Right atrium auricular region (tissue), 2 donors: ENCODE measurements around the gene CAPN7. TPM values are rescaled to one million over a fixed set of nuclear protein-coding genes. Genes with fewer than 3 reads are reported as not detected.

Experiments
- DNase-seq: peaks from one replicate; pipeline ENCODE4 v3.0.0-alpha.2; 2019; ENCODE audit warnings: low spot score
- H3K27ac ChIP-seq, 2 donors: fragments of 200-600 bp; sonication (generic); 1 replicate in 1 of 2; 2 replicates in 1 of 2; pipeline ENCODE4 v1.5.1; 2016 to 2019
- H3K27me3 ChIP-seq, 2 donors: fragments of 200-600 bp; sonication (generic); one replicate each; pipeline versions ENCODE4 v1.5.1 to v1.6.0; 2017 to 2019
- H3K36me3 ChIP-seq: fragments of 200-600 bp; sonication (generic); one replicate; pipeline ENCODE4 v1.5.1; 2016
- H3K4me1 ChIP-seq, 2 donors: fragments of 200-600 bp; sonication (generic); one replicate each; pipeline versions ENCODE4 v1.5.1 to v1.6.0; 2017 to 2019
- H3K4me3 ChIP-seq, 2 donors: fragments of 200-600 bp; sonication (generic); 1 replicate in 1 of 2; 2 replicates in 1 of 2; pipeline ENCODE4 v1.5.1; 2017 to 2019; ENCODE audit warnings: mild to moderate bottlenecking in 1 of 2, moderate library complexity in 1 of 2
- H3K9me3 ChIP-seq, 2 donors: fragments of 200-600 bp; sonication (generic); one replicate each; pipeline ENCODE4 v1.5.1; 2019
- total RNA-seq, 2 donors: library from RNA; depleted of rRNA; stranded (reverse); fragments of >200 nt; gene quantifications; one replicate each; pipeline ENCODE4 v1.1.0, GENCODE V29; 2016
- TF ChIP-seq, protein P1 (sequence below), 2 donors: fragments of 200-600 bp; sonication (generic); IDR thresholded peaks; one replicate each; pipeline ENCODE4 v1.5.1; 2019; ENCODE audit warnings: antibody characterized with exemption in 2 of 2

Gene CAPN7
- total RNA-seq, 2 donors from 2014 or later = 21.2 to 21.3 TPM

DNA sequence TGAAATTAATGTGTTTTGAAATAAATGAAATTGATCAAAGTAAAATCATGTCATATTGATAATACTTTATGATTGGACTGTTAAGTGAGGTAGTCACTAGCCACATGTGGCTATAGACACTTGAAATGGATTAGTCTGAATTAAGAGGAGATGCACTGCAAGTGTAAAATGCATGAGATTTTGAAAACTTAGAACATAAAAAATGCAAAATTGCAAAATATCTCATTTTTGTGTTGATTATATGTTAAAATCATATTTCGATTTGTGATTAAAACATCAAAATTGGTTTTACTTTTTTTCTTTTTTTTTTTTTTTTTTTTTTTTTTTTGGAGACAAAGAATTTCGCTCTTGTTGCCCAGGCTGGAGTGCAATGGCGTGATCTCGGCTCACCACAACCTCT is 23.2 kb downstream of the CAPN7 start:
- Histone ChIP-seq H3K4me3 (no peak overlapping the region), H3K27me3 (no peaks in the 10 kb centered on the region), H3K36me3 (peaks cover 61% of the 10 kb centered on the region), H3K4me1 (no peaks in the 10 kb centered on the region), H3K27ac (no peak overlapping the region), H3K9me3 (no peaks in the 10 kb centered on the region)
- no peak for DNase-seq
- TF ChIP-seq, protein P1, sequence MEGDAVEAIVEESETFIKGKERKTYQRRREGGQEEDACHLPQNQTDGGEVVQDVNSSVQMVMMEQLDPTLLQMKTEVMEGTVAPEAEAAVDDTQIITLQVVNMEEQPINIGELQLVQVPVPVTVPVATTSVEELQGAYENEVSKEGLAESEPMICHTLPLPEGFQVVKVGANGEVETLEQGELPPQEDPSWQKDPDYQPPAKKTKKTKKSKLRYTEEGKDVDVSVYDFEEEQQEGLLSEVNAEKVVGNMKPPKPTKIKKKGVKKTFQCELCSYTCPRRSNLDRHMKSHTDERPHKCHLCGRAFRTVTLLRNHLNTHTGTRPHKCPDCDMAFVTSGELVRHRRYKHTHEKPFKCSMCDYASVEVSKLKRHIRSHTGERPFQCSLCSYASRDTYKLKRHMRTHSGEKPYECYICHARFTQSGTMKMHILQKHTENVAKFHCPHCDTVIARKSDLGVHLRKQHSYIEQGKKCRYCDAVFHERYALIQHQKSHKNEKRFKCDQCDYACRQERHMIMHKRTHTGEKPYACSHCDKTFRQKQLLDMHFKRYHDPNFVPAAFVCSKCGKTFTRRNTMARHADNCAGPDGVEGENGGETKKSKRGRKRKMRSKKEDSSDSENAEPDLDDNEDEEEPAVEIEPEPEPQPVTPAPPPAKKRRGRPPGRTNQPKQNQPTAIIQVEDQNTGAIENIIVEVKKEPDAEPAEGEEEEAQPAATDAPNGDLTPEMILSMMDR (IDR thresholded peaks at IDR 0.05) = no peak

DNA sequence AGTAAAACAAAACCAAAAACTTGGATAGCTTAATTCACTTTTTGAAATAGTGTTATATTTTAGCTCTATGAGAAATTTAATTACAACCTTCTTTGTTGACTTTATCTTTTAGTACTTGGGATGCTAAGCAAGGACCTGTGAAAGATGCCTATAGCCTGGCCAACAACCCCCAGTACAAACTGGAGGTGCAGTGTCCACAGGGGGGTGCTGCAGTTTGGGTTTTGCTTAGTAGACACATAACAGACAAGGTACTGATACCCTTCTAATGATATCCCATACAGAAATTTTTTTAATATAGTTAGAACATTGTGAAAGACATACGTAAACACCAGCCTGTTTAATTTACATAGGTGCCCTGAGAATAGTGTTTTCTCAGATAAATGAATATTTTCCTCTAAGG is 35.3 kb downstream of the CAPN7 start:
- no peaks in the 10 kb centered on the region for H3K27me3 ChIP-seq
- DNase-seq = no peak

DNA sequence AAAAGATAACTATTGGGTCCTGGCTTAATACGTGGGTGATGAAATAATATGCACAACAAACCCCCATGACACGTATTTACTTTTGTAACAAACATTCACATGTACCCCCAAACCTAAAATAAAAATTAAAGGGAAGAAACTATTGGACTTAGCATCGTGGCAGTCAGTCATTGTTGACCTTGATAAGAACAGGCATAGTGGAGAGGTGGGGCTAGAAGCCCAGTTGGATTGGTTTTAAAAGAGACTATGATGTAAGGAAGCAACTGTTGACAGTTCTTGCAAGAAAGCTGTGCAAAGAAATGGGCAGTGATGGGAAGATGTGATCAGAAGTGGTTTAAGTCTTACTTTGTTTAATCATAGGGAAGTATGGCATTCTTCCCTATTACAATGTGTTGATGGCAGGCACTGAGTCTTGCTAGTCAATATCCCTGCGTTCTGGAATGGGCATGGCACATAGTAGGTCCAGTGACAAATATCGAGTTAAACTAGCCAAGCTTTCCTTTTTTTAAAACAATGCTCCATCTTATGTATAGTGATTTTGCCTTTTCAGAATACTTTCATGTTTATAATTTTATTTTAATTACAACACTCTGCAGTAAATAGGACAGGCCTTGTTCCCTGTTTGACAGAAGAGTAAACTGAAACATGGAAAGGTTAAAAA is 37.9 kb downstream of the CAPN7 start:
- Histone ChIP-seq H3K4me3 (no peak overlapping the region), H3K9me3 (no peaks in the 10 kb centered on the region), H3K36me3 (peaks cover 95% of the 10 kb centered on the region), H3K27ac (no peak overlapping the region), H3K27me3 (no peaks in the 10 kb centered on the region), H3K4me1 (no peaks in the 10 kb centered on the region)
- TF ChIP-seq, protein P1 (IDR thresholded peaks at IDR 0.05) = no peak
- DNase-seq = no peak

More for the DNA sequence above, 35.3 kb downstream of the CAPN7 start:
- Histone ChIP-seq H3K4me1 (no peaks in the 10 kb centered on the region), H3K4me3 (no peak overlapping the region), H3K9me3 (no peaks in the 10 kb centered on the region), H3K36me3 (peaks cover 93% of the 10 kb centered on the region), H3K27ac (no peak overlapping the region)
- TF ChIP-seq, protein P1 (IDR thresholded peaks at IDR 0.05) = peak in 1 of 2 donors; percentile 43

DNA sequence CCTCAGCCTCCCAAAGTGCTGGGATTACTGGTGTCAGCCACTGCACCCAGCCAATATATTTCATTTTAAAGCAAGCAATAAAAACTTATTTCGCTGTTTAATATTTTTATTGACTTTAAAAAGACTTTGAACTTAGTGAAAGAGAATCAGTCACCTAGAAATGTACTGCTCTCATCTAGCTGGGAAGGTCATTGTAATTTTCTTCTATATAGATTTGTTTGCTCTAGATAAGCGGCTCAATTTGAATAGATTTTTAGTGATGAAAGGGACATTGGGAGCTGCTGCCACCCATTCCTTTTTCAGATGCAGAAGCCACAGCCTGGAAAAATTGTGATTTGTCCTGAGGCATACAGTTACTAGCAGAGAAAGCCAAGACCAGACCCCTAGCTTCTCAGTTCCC is 40.1 kb downstream of the CAPN7 start:
- Histone ChIP-seq H3K4me1 (no peaks in the 10 kb centered on the region), H3K27me3 (no peaks in the 10 kb centered on the region), H3K36me3 (peaks cover 95% of the 10 kb centered on the region), H3K4me3 (no peak overlapping the region), H3K27ac (no peak overlapping the region), H3K9me3 (no peaks in the 10 kb centered on the region)
- DNase-seq = no peak
- TF ChIP-seq, protein P1 (IDR thresholded peaks at IDR 0.05) = no peak

DNA sequence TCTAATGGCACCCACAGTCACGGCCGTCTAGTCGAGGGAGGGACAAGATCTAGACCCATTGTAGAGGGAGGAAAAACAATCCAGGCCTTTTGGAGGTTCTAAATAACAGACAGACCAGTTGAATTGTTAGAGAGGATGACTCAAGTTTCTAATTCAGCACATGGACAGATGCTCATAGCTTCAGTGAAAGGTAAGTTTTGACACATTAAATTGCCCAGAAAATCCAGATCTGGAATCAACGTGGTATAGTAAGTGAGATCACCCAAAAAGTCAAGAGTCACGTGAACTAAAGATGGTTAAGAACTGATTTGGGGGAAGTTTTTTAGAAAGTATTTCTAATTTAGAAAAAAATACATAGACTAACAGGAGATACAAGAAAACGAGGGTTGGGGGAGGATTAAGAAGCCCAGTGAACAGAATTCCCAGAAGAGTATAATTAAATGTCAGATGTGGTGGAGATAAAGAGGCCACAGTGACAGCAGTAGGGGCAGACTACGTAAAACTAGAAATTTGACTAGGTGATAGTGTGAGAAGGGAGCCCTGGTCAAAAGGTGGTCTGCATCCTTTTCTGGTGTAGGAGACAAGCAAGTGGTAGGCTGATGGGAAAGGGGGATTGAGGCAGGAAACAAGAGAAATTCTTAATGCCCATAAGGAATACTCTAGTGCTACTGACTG is 47.1 kb downstream of the CAPN7 start:
- TF ChIP-seq, protein P1 (IDR thresholded peaks at IDR 0.05) = no peak
- Histone ChIP-seq H3K36me3 (peaks cover 90% of the 10 kb centered on the region), H3K9me3 (no peaks in the 10 kb centered on the region), H3K4me3 (no peak overlapping the region), H3K27me3 (no peaks in the 10 kb centered on the region), H3K4me1 (peaks cover 0 to 13% of the 10 kb centered on the region in 2 donors), H3K27ac (no peak overlapping the region)
- no peak for DNase-seq
